SK-N-SH treated with all-trans-retinoic acid at 6 μM for 48 hours (cell line): ENCODE results near the gene ESPL1.

Source experiments
- BACH2 ChIP-seq: fragments of 250-450 bp; sonication (Bioruptor Pico); IDR thresholded peaks from 2 replicates; pipeline ENCODE4 v1.9.0; 2021; ENCODE audit warnings: mild to moderate bottlenecking, borderline replicate concordance
- CREB5 ChIP-seq: fragments of 250-450 bp; sonication (Bioruptor Pico); IDR thresholded peaks from 2 replicates; pipeline ENCODE4 v1.5.1; 2020; ENCODE audit warnings: low read depth, mild to moderate bottlenecking, moderate library complexity
- PATZ1 ChIP-seq: fragments of 250-450 bp; sonication (Bioruptor Pico); IDR thresholded peaks from 2 replicates; pipeline ENCODE4 v1.8.0; 2020; ENCODE audit warnings: mild to moderate bottlenecking, moderate library complexity, borderline replicate concordance
- ZC3H10 ChIP-seq: fragments of 250-450 bp; sonication (Bioruptor Pico); IDR thresholded peaks from 2 replicates; pipeline ENCODE4 v1.5.1; 2021; ENCODE audit warnings: mild to moderate bottlenecking, moderate library complexity
- ZFP3 ChIP-seq: fragments of 250-450 bp; sonication (Bioruptor Pico); IDR thresholded peaks from 2 replicates; pipeline ENCODE4 v1.5.0; 2020; ENCODE audit warnings: mild to moderate bottlenecking, moderate library complexity
- ZFP30 ChIP-seq: fragments of 450-650 bp; formaldehyde crosslinking; IDR thresholded peaks from 2 replicates; pipeline ENCODE4 v1.5.0; 2022; ENCODE audit warnings: mild to moderate bottlenecking, moderate library complexity
- ZNF8 ChIP-seq: fragments of 450-650 bp; formaldehyde crosslinking; IDR thresholded peaks from 2 replicates; pipeline ENCODE4 v1.5.0; 2020; ENCODE audit warnings: mild to moderate bottlenecking, moderate library complexity

- TF ChIP-seq ZFP3 (CRISPR knock-in tag) (no peak), PATZ1 (no peak), ZC3H10 (no peak), CREB5 (no peak), ZFP30 (no peak), ZNF8 (no peak), BACH2 (CRISPR knock-in tag) (no peak)
Measured at GRCh38 chr12:53252349-53252916, 15.7 kb upstream of the ESPL1 start.
